Karpas-422 (cell line): ENCODE measurements around the gene APIP. TPM values are rescaled to one million over a fixed set of nuclear protein-coding genes. Genes with fewer than 3 reads are reported as not detected.

ENCODE experiments used
- DNase-seq: peaks from one replicate; pipeline ENCODE4 v3.0.0-alpha.2; 2015
- H2AFZ ChIP-seq: fragments of 200-600 bp; sonication (generic); 2 replicates; pipeline ENCODE4 v1.6.1; 2014; ENCODE audit warnings: antibody characterized with exemption, low read length, mixed read lengths
- H3K27ac ChIP-seq: fragments of 200-600 bp; sonication (generic); 2 replicates; pipeline ENCODE4 v1.5.1; 2014; ENCODE audit warnings: mild to moderate bottlenecking, low read length, moderate library complexity
- H3K27me3 ChIP-seq: fragments of 200-600 bp; sonication (generic); 2 replicates; pipeline ENCODE4 v1.6.1; 2014; ENCODE audit warnings: low read length, mixed read lengths
- H3K36me3 ChIP-seq: fragments of 200-600 bp; sonication (generic); 2 replicates; pipeline ENCODE4 v1.6.1; 2014; ENCODE audit warnings: low read length, mixed read lengths; ENCODE audit not compliant: insufficient read depth
- H3K4me1 ChIP-seq: fragments of 200-600 bp; sonication (generic); 2 replicates; pipeline ENCODE4 v1.6.1; 2014; ENCODE audit warnings: mild to moderate bottlenecking, low read length, mixed read lengths
- H3K4me2 ChIP-seq: fragments of 200-600 bp; sonication (generic); 2 replicates; pipeline ENCODE4 v1.6.1; 2014; ENCODE audit warnings: low read length, low read depth, mild to moderate bottlenecking; ENCODE audit not compliant: poor library complexity, severe bottlenecking
- H3K4me3 ChIP-seq: fragments of 200-600 bp; sonication (generic); 2 replicates; pipeline ENCODE4 v1.5.1; 2014; ENCODE audit warnings: mild to moderate bottlenecking, antibody characterized with exemption, low read length, mixed read lengths
- H3K79me2 ChIP-seq: fragments of 200-600 bp; sonication (generic); 2 replicates; pipeline ENCODE4 v1.6.1; 2014; ENCODE audit warnings: mild to moderate bottlenecking, low read length, mixed read lengths
- H3K9ac ChIP-seq: fragments of 200-600 bp; sonication (generic); 2 replicates; pipeline ENCODE4 v1.6.0; 2014; ENCODE audit warnings: low read length
- H3K9me2 ChIP-seq: fragments of 200-600 bp; sonication (generic), shearing (Covaris generic); replicated peaks from 2 replicates; pipeline ENCODE4 v1.6.0; 2014; ENCODE audit warnings: mild to moderate bottlenecking, low read length, moderate library complexity; ENCODE audit not compliant: insufficient read depth
- H3K9me3 ChIP-seq: fragments of 300-700, 200-600 bp; sonication (generic); 2 replicates; pipeline ENCODE4 v1.6.1; 2014; ENCODE audit warnings: low read length, mixed read lengths
- H4K20me1 ChIP-seq: fragments of 200-600 bp; sonication (generic); 2 replicates; pipeline ENCODE4 v1.6.1; 2014; ENCODE audit warnings: mild to moderate bottlenecking, antibody characterized with exemption, low read length, low read depth; ENCODE audit not compliant: insufficient read depth
- small RNA-seq: library from RNA; depleted of rRNA; stranded (forward); fragments of <200 nt; gene quantifications from one replicate; pipeline ENCODE3, GENCODE V24; 2014
- total RNA-seq: library from RNA; depleted of rRNA; stranded (reverse); fragments of >200 nt; shearing (Covaris generic); gene quantifications from 2 replicates; pipeline ENCODE4 v1.2.3, GENCODE V29; 2014; ENCODE audit warnings: low replicate concordance; rRNA removed

Gene APIP
- total RNA-seq, 1 experiment from 2014 or later, result 39.3 TPM

- no peaks in the 10 kb centered on the region for H3K9me2 ChIP-seq
- no peak overlapping the region for H3K27ac ChIP-seq
- H2AFZ ChIP-seq, result no peak overlapping the region
- no peak overlapping the region for H3K9ac ChIP-seq
- no peak for DNase-seq
- no peaks in the 10 kb centered on the region for H3K9me3 ChIP-seq
- no peaks in the 10 kb centered on the region for H3K79me2 ChIP-seq
- H3K4me3 ChIP-seq, result no peak overlapping the region
- H3K4me1 ChIP-seq, result no peaks in the 10 kb centered on the region
- H3K27me3 ChIP-seq, result no peaks in the 10 kb centered on the region
- H3K4me2 ChIP-seq, result no peak overlapping the region
- H4K20me1 ChIP-seq, result no peaks in the 10 kb centered on the region
- no peaks in the 10 kb centered on the region for H3K36me3 ChIP-seq
These were observed 71.6 kb downstream of the APIP start for GRCh38 chr11:34844463-34845112.

- no peaks in the 10 kb centered on the region for H3K36me3 ChIP-seq
- no peak overlapping the region for H3K4me2 ChIP-seq
- no peak overlapping the region for H2AFZ ChIP-seq
- H3K4me1 ChIP-seq, result no peaks in the 10 kb centered on the region
- H3K79me2 ChIP-seq, result no peaks in the 10 kb centered on the region
- no peak for DNase-seq
- no peak overlapping the region for H3K4me3 ChIP-seq
- H3K27ac ChIP-seq, result no peak overlapping the region
- H4K20me1 ChIP-seq, result no peaks in the 10 kb centered on the region
- H3K9ac ChIP-seq, result no peak overlapping the region
- no peaks in the 10 kb centered on the region for H3K9me3 ChIP-seq
- H3K27me3 ChIP-seq, result no peaks in the 10 kb centered on the region
- no peaks in the 10 kb centered on the region for H3K9me2 ChIP-seq
These were observed 72.9 kb downstream of the APIP start for GRCh38 chr11:34843271-34843670.

- H4K20me1 ChIP-seq, result no peaks in the 10 kb centered on the region
- no peak overlapping the region for H3K27ac ChIP-seq
- no peaks in the 10 kb centered on the region for H3K36me3 ChIP-seq
- H3K9me2 ChIP-seq, result no peaks in the 10 kb centered on the region
- H3K9me3 ChIP-seq, result no peaks in the 10 kb centered on the region
- no peaks in the 10 kb centered on the region for H3K27me3 ChIP-seq
- H3K79me2 ChIP-seq, result no peaks in the 10 kb centered on the region
- no peaks in the 10 kb centered on the region for H3K4me1 ChIP-seq
- H3K4me3 ChIP-seq, result no peak overlapping the region
- H2AFZ ChIP-seq, result no peak overlapping the region
- DNase-seq, result peak; percentile 87
- no peak overlapping the region for H3K9ac ChIP-seq
- H3K4me2 ChIP-seq, result no peak overlapping the region
These were observed 75.3 kb downstream of the APIP start for GRCh38 chr11:34840736-34841386.

GRCh38 chr11:34839969-34840368, 76.2 kb downstream of the APIP start:
- DNase-seq, result no peak
- Histone ChIP-seq H3K27ac (no peak overlapping the region), H3K4me1 (no peaks in the 10 kb centered on the region), H3K79me2 (no peaks in the 10 kb centered on the region), H3K4me2 (no peak overlapping the region), H2AFZ (no peak overlapping the region), H3K9me3 (no peaks in the 10 kb centered on the region), H3K27me3 (no peaks in the 10 kb centered on the region), H3K9ac (no peak overlapping the region), H3K9me2 (no peaks in the 10 kb centered on the region), H3K36me3 (no peaks in the 10 kb centered on the region), H4K20me1 (no peaks in the 10 kb centered on the region), H3K4me3 (no peak overlapping the region)

GRCh38 chr11:34836958-34837856, 79.0 kb downstream of the APIP start:
- Histone ChIP-seq H3K27ac (no peak overlapping the region), H3K9ac (no peak overlapping the region), H3K4me1 (no peaks in the 10 kb centered on the region), H3K36me3 (no peaks in the 10 kb centered on the region), H3K9me3 (no peaks in the 10 kb centered on the region), H2AFZ (no peak overlapping the region), H3K4me2 (no peak overlapping the region), H3K27me3 (no peaks in the 10 kb centered on the region), H4K20me1 (no peaks in the 10 kb centered on the region), H3K9me2 (no peaks in the 10 kb centered on the region), H3K79me2 (no peaks in the 10 kb centered on the region), H3K4me3 (no peak overlapping the region)
- DNase-seq, result no peak

GRCh38 chr11:34833602-34834001, 82.6 kb downstream of the APIP start:
- H3K9me3 ChIP-seq, result no peaks in the 10 kb centered on the region
- no peaks in the 10 kb centered on the region for H3K36me3 ChIP-seq
- H2AFZ ChIP-seq, result no peak overlapping the region
- no peaks in the 10 kb centered on the region for H3K79me2 ChIP-seq
- H4K20me1 ChIP-seq, result no peaks in the 10 kb centered on the region
- H3K9me2 ChIP-seq, result no peaks in the 10 kb centered on the region
- H3K4me3 ChIP-seq, result no peak overlapping the region
- no peak overlapping the region for H3K4me2 ChIP-seq
- no peak overlapping the region for H3K9ac ChIP-seq
- H3K27ac ChIP-seq, result no peak overlapping the region
- DNase-seq, result no peak
- no peaks in the 10 kb centered on the region for H3K4me1 ChIP-seq
- no peaks in the 10 kb centered on the region for H3K27me3 ChIP-seq

Small RNA genes lying within 50 kb of the gene (small RNA-seq; reads per million reads assigned to genes)
- 0.12 reads per million for gene MIR1343

Other genes starting within 250 kb of the APIP start
- 13.8 and 26.0 TPM in 2 replicates for gene PDHX, start 239 bp upstream of the APIP start, total RNA-seq
- gene CD44, start 222.8 kb upstream of the APIP start, total RNA-seq, result 0.58 and 0.86 TPM in 2 replicates